ENCODE data around the gene PANK2.

Gene PANK2

GRCh38 chr20:3910853-3911252 is 21.7 kb downstream of the PANK2 start:
- H3K4me3 ChIP-seq (ENCODE audit: low read depth, low read length) = no peak overlapping the region
- TF ChIP-seq, protein P1, sequence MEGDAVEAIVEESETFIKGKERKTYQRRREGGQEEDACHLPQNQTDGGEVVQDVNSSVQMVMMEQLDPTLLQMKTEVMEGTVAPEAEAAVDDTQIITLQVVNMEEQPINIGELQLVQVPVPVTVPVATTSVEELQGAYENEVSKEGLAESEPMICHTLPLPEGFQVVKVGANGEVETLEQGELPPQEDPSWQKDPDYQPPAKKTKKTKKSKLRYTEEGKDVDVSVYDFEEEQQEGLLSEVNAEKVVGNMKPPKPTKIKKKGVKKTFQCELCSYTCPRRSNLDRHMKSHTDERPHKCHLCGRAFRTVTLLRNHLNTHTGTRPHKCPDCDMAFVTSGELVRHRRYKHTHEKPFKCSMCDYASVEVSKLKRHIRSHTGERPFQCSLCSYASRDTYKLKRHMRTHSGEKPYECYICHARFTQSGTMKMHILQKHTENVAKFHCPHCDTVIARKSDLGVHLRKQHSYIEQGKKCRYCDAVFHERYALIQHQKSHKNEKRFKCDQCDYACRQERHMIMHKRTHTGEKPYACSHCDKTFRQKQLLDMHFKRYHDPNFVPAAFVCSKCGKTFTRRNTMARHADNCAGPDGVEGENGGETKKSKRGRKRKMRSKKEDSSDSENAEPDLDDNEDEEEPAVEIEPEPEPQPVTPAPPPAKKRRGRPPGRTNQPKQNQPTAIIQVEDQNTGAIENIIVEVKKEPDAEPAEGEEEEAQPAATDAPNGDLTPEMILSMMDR (IDR thresholded peaks at IDR 0.05; ENCODE audit: low read depth, low read length) = no peak

DNA sequence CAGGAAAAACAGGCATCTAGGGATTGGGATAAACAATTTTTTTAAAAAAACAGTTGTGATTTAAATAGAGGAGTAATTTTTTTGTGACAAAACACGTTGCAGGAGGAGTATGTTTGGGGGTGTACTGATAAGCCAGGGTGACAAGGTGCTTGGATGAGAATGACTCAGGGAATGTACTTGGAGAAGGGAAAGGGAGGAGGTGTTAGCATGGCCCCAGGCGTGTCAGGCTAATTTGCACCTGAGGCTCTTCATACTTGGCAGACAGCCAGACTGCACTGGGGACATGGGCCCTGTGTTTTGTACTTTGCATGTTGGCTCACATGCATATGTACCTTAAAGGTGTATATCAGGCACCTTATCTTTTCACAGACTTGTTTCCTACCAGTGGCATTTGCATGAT is 22.8 kb downstream of the PANK2 start:
- TF ChIP-seq, protein P1 (IDR thresholded peaks at IDR 0.05; ENCODE audit: low read depth, low read length) = no peak
- H3K4me3 ChIP-seq (ENCODE audit: low read depth, low read length) = no peak overlapping the region

DNA sequence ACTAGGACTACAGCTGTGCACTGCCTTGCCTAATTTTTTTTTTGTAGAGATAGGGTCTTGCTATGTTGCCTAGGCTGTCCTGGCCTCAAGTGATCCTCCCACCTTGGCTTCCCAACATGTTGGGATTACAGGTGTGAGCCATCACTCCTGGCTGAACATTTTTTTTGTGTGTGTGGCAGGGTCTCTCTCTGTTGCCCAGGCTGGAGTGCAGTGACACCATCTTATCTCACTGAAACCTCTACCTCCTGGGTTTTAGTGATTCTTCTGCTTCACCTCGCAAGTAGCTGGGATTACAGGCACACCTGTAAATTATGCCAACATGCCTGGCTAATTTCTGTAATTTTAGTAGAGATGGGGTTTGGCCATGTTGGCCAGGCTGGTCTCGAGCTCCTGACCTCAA is 25.3 kb downstream of the PANK2 start:
- no peak overlapping the region for H3K4me3 ChIP-seq (ENCODE audit: low read depth, low read length)
- TF ChIP-seq, protein P1 (IDR thresholded peaks at IDR 0.05; ENCODE audit: low read depth, low read length) = no peak

DNA sequence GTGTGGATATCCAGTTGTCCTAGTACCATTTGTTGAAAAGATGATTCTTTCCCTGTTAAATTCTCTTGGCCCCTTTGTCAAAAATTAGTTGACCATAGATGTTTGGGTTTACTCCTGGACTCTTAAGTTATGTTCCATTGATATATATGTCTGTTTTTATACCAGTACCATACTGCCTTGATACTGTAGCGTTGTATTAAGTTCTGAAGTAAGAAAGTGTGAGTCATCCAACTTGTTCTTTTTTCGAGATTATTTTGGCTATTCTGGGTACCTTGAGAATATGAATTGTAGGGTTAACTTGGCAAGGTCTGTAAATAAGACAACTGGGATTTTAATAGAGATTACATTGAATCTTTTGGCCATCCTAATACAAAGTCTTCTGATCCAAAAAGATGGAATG is 26.5 kb downstream of the PANK2 start:
- H3K4me3 ChIP-seq (ENCODE audit: low read depth, low read length) = no peak overlapping the region
- TF ChIP-seq, protein P1 (IDR thresholded peaks at IDR 0.05; ENCODE audit: low read depth, low read length) = no peak

GRCh38 chr20:3916364-3916763 is 27.2 kb downstream of the PANK2 start:
- no peak overlapping the region for H3K4me3 ChIP-seq (ENCODE audit: low read depth, low read length)
- TF ChIP-seq, protein P1 (IDR thresholded peaks at IDR 0.05; ENCODE audit: low read depth, low read length) = no peak

DNA sequence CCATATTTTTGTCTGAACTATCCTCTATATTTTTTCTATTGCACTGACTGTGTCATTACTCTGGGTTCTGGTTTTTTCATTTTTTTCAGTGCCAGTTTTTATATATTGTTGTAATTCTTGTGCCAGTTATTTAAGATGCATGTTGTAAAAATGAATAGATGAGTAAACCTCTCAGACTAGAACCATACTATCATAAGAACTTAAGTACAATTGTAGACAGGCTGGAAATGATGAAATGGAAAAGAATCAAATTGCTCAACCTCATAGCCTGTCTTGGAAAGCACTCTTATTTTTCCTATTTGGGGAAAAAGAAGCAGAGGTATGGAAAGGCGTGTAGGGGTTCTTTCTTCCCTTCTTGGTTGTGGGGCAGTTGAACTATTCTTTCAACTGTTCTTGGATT is 30.2 kb downstream of the PANK2 start:
- H3K4me3 ChIP-seq (ENCODE audit: low read depth, low read length) = no peak overlapping the region
- TF ChIP-seq, protein P1 (IDR thresholded peaks at IDR 0.05; ENCODE audit: low read depth, low read length) = no peak

- TF ChIP-seq, protein P1 (IDR thresholded peaks at IDR 0.05; ENCODE audit: low read depth, low read length) = no peak
- H3K4me3 ChIP-seq (ENCODE audit: low read depth, low read length) = no peak overlapping the region
Observed at GRCh38 chr20:3922223-3922982, 33.2 kb downstream of the PANK2 start.

All from WI38 (cell line).